GM23338 (cell line): Measurements from ENCODE around the gene DNAH11.

Experiments used
- CREB1 ChIP-seq: fragments of 250-450 bp; sonication (Bioruptor Pico); IDR thresholded peaks from 2 replicates; pipeline ENCODE4 v1.5.0; 2020; ENCODE audit warnings: low read depth, mild to moderate bottlenecking, moderate library complexity
- CTCF ChIP-seq, 2 experiments: fragments of 200-600 bp in 1 of 2; sonication (generic) in 1 of 2; conservative IDR thresholded peaks; 2 replicates each; pipeline versions ENCODE4 v1.5.1 to v1.6.1; 2016 to 2017; ENCODE audit warnings: antibody characterized with exemption in 2 of 2, low read depth in 2 of 2, mild to moderate bottlenecking in 2 of 2, moderate library complexity in 1 of 2
- EZH2phosphoT487 ChIP-seq: fragments of 200-600 bp; sonication (generic); IDR thresholded peaks from one replicate; pipeline ENCODE4 v1.8.1; 2018; ENCODE audit warnings: antibody characterized with exemption; ENCODE audit not compliant: unreplicated experiment
- POLR2AphosphoS5 ChIP-seq: IDR thresholded peaks from 2 replicates; pipeline ENCODE4 v1.6.1; 2016; ENCODE audit warnings: antibody characterized with exemption, low read depth
- REST ChIP-seq: IDR thresholded peaks from one replicate; pipeline ENCODE4 v1.6.1; 2018; ENCODE audit warnings: antibody characterized with exemption; ENCODE audit not compliant: unreplicated experiment

DNA sequence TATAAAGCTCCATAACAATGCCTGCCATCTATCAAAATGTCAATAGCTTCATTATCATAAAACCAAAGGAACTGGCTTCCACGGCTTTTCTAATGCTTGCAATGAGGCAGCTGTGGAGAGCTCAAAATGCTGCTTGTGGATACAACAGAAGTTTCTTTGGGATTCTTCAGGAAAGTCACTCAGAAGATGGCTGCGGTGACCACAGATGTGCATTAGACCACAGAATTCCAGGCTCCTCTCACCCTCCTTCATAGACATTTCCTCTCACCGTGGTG is 325.7 kb downstream of the DNAH11 start:
- TF ChIP-seq CTCF (conservative IDR thresholded peaks at IDR 0.05; ENCODE audit: low read depth in 2 of 2), result no peak
- no peak for TF ChIP-seq REST
- no peak for TF ChIP-seq CREB1 (CRISPR knock-in tag)
- TF ChIP-seq POLR2AphosphoS5, result no peak
- no peak for TF ChIP-seq EZH2phosphoT487
